Panc1 (cell line): ENCODE measurements around the gene SHOC2. TPM values are rescaled to one million over a fixed set of nuclear protein-coding genes. Genes with fewer than 3 reads are reported as not detected.

ENCODE experiments used
- ATAC-seq: fragments of 200-7000 bp; cut with Tn5 transposase; 2 replicates; pipeline ENCODE4 v1.9.1; 2020; ENCODE audit warnings: mild to moderate bottlenecking, moderate library complexity
- BruUV-seq: library from RNA; stranded (reverse); fragments of 400-500 nt; replicated peaks from 2 replicates; lab custom pipeline; 2021; lab: Mats Ljungman, UMichigan
- CTCF ChIA-PET: fragments of 300-600 bp; sonication (Branson Sonifier 250); formaldehyde crosslinking; loops from one replicate; lab custom pipeline; 2022; ENCODE audit warnings: antibody characterized with exemption; lab: Charles Lee
- POLR2A ChIA-PET: fragments of 300-600 bp; sonication (Branson Sonifier 250); formaldehyde crosslinking; loops from one replicate; lab custom pipeline; 2022; ENCODE audit warnings: antibody characterized with exemption; lab: Charles Lee
- DNase-seq: peaks from one replicate; pipeline ENCODE4 v3.0.0-alpha.2; 2010; ENCODE audit warnings: low read depth, low spot score
- H3K27ac ChIP-seq: 2 replicates; pipeline ENCODE4 v1.5.1; 2011; ENCODE audit warnings: mild to moderate bottlenecking, low read length, inconsistent platforms
- H3K27me3 ChIP-seq: fragments of 200-500 bp; sonication (Bioruptor generic); 2 replicates; pipeline ENCODE4 v1.6.0; 2014; ENCODE audit warnings: low read length, inconsistent platforms; ENCODE audit not compliant: control insufficient read depth, insufficient read depth
- H3K36me3 ChIP-seq: fragments of 200-500 bp; sonication (Bioruptor generic); 2 replicates; pipeline ENCODE4 v1.5.1; 2014; ENCODE audit warnings: inconsistent platforms, mild to moderate bottlenecking, low read length, moderate library complexity; ENCODE audit not compliant: control insufficient read depth, insufficient read depth
- H3K4me1 ChIP-seq: 2 replicates; pipeline ENCODE4 v1.5.1; 2011; ENCODE audit warnings: inconsistent platforms, mild to moderate bottlenecking, low read length, moderate library complexity; ENCODE audit not compliant: control insufficient read depth, insufficient read depth
- H3K4me3 ChIP-seq, 2 experiments: 2 replicates each; pipeline ENCODE4 v1.5.1; 2011 to 2012; ENCODE audit warnings: low read depth in 2 of 2, low read length in 2 of 2, mild to moderate bottlenecking in 2 of 2, inconsistent platforms in 1 of 2, moderate library complexity in 1 of 2
- H3K9me3 ChIP-seq: fragments of 200-500 bp; sonication (Bioruptor generic); 2 replicates; pipeline ENCODE4 v1.5.1; 2014; ENCODE audit warnings: low read depth, mild to moderate bottlenecking, inconsistent platforms, low read length, moderate library complexity; ENCODE audit not compliant: control insufficient read depth, insufficient read depth
- POLR2AphosphoS5 ChIP-seq: IDR thresholded peaks from 2 replicates; pipeline ENCODE4 v1.6.1; 2012; ENCODE audit warnings: mild to moderate bottlenecking, low read depth, low read length, moderate library complexity
- SIN3A ChIP-seq: IDR thresholded peaks from 2 replicates; pipeline ENCODE4 v1.6.1; 2012; ENCODE audit warnings: low read depth, mild to moderate bottlenecking, low read length, moderate library complexity, borderline replicate concordance; ENCODE audit not compliant: insufficient read depth
- TCF7L2 ChIP-seq: IDR thresholded peaks from 2 replicates; pipeline ENCODE4 v1.6.1; 2011; ENCODE audit warnings: mild to moderate bottlenecking, low read depth, low read length, inconsistent platforms
- in situ Hi-C: cut with HindIII; loops from 2 replicates; pipeline ENCODE4 v1.10.0; 2016; ENCODE audit warnings: low sequenced_read_pairs, low pct_unique_long_range_greater_than_20kb
- intact Hi-C: fragments of 100-400 bp; cut with micrococcal nuclease; formaldehyde crosslinking; loops from one replicate; pipeline ENCODE4 v1.10.0; 2022; ENCODE audit not compliant: unreplicated experiment
- total RNA-seq: library from RNA; stranded (reverse); gene quantifications from one replicate; pipeline ENCODE4 v1.2.1, GENCODE V29; 2021; ENCODE audit not compliant: unreplicated experiment
- TF ChIP-seq, protein P1 (sequence below): fragments of 450-650 bp; IDR thresholded peaks from 2 replicates; pipeline ENCODE4 v1.5.1; 2017; ENCODE audit warnings: mild to moderate bottlenecking
- TF ChIP-seq, protein P2 (sequence below), 2 experiments: IDR thresholded peaks; 2 replicates each; pipeline ENCODE4 v1.6.1; 2011 to 2012; ENCODE audit warnings: low read depth in 2 of 2, control low read depth in 1 of 2, low read length in 1 of 2, mild to moderate bottlenecking in 1 of 2, moderate library complexity in 1 of 2; ENCODE audit not compliant: insufficient read depth in 1 of 2

SHOC2 gene
- total RNA-seq, 1 experiment from 2014 or later = 56.6 TPM

DNA sequence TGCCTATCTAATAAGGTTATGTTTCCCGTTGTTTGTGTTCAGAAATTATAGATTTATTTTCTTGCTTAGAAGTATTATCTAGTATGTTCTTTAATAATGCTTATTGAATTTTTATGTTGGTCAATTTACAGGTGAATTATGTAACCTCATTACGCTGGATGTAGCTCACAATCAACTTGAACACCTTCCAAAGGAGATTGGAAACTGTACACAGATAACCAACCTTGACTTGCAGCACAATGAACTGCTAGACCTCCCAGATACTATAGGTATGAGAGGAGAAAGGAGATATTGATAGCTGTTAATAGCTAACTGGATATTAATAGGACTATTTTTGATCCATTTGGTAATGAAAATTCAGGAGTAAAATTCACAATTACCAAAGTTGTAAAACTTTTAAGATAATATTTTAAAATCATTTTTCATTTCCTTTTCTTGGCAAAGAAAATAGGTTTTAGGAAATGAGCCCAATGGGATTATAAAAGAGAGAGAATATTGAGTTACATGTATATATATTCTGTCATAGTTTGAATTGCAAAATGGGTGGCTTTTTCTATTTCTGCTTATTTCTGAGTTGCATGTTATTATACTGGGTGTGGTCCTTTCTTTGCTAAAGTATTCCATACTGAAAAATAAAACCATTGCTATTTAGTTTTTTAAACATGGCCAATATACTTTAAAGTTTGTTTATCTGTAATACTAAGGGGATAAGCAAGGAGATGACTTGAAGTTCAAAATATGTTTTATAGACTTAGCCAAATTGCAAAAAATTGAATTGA is 66.3 kb downstream of the SHOC2 start:
- TF ChIP-seq, protein P1, sequence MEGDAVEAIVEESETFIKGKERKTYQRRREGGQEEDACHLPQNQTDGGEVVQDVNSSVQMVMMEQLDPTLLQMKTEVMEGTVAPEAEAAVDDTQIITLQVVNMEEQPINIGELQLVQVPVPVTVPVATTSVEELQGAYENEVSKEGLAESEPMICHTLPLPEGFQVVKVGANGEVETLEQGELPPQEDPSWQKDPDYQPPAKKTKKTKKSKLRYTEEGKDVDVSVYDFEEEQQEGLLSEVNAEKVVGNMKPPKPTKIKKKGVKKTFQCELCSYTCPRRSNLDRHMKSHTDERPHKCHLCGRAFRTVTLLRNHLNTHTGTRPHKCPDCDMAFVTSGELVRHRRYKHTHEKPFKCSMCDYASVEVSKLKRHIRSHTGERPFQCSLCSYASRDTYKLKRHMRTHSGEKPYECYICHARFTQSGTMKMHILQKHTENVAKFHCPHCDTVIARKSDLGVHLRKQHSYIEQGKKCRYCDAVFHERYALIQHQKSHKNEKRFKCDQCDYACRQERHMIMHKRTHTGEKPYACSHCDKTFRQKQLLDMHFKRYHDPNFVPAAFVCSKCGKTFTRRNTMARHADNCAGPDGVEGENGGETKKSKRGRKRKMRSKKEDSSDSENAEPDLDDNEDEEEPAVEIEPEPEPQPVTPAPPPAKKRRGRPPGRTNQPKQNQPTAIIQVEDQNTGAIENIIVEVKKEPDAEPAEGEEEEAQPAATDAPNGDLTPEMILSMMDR = no peak
- TF ChIP-seq TCF7L2 = no peak
- TF ChIP-seq POLR2AphosphoS5 = no peak
- TF ChIP-seq SIN3A = no peak
- TF ChIP-seq, protein P2, sequence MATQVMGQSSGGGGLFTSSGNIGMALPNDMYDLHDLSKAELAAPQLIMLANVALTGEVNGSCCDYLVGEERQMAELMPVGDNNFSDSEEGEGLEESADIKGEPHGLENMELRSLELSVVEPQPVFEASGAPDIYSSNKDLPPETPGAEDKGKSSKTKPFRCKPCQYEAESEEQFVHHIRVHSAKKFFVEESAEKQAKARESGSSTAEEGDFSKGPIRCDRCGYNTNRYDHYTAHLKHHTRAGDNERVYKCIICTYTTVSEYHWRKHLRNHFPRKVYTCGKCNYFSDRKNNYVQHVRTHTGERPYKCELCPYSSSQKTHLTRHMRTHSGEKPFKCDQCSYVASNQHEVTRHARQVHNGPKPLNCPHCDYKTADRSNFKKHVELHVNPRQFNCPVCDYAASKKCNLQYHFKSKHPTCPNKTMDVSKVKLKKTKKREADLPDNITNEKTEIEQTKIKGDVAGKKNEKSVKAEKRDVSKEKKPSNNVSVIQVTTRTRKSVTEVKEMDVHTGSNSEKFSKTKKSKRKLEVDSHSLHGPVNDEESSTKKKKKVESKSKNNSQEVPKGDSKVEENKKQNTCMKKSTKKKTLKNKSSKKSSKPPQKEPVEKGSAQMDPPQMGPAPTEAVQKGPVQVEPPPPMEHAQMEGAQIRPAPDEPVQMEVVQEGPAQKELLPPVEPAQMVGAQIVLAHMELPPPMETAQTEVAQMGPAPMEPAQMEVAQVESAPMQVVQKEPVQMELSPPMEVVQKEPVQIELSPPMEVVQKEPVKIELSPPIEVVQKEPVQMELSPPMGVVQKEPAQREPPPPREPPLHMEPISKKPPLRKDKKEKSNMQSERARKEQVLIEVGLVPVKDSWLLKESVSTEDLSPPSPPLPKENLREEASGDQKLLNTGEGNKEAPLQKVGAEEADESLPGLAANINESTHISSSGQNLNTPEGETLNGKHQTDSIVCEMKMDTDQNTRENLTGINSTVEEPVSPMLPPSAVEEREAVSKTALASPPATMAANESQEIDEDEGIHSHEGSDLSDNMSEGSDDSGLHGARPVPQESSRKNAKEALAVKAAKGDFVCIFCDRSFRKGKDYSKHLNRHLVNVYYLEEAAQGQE (IDR thresholded peaks at IDR 0.05; ENCODE audit: insufficient read depth in 1 of 2, low read depth in 2 of 2, low read length in 1 of 2) = no peak
- no peaks in the 10 kb centered on the region for H3K9me3 ChIP-seq
- no TSS peak for BruUV-seq
- peaks cover 3% of the 10 kb centered on the region; the same call in 1 of the 2 replicates for H3K36me3 ChIP-seq
- ATAC-seq = no peak
- no peaks in the 10 kb centered on the region for H3K27me3 ChIP-seq
- no peaks in the 10 kb centered on the region for H3K4me1 ChIP-seq
- in situ Hi-C loops = no loop called here
- H3K4me3 ChIP-seq = no peak overlapping the region
- POLR2A ChIA-PET = no interaction called here
- DNase-seq = no peak
- no peak overlapping the region for H3K27ac ChIP-seq
- CTCF ChIA-PET = no interaction called here
- intact Hi-C loops = no loop called here

DNA sequence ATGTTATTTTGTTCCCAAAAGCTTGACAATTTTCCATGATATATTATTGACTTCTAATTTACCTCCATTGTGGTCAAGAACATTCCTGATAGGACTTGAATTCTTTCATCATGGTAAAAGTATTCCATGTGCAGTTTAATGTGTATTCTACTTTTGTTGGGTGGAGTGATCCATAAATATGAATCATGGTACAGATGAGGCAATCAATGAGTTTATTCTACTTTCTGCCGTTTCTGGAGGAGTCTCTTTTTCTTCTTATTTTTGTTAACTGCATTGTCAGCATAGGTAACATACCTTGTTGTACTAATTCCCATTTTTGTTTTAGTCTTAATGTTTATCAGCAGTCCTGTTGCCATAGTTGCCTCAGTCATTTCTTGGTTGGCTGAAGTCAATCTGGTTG is 69.6 kb downstream of the SHOC2 start:
- CTCF ChIA-PET = no interaction called here
- BruUV-seq = no TSS peak
- in situ Hi-C loops (no loop called here), intact Hi-C loops (no loop called here)
- TF ChIP-seq, protein P2 (IDR thresholded peaks at IDR 0.05; ENCODE audit: insufficient read depth in 1 of 2, low read depth in 2 of 2, low read length in 1 of 2) = no peak
- TF ChIP-seq POLR2AphosphoS5 = no peak
- TF ChIP-seq TCF7L2 = no peak
- TF ChIP-seq SIN3A = no peak
- TF ChIP-seq, protein P1 = no peak
- POLR2A ChIA-PET = no interaction called here
- Histone ChIP-seq H3K27me3 (no peaks in the 10 kb centered on the region), H3K36me3 (peaks cover 3% of the 10 kb centered on the region; the same call in 1 of the 2 replicates), H3K27ac (no peak overlapping the region), H3K4me1 (no peaks in the 10 kb centered on the region), H3K4me3 (no peak overlapping the region), H3K9me3 (no peaks in the 10 kb centered on the region)
- DNase-seq (no peak), ATAC-seq (no peak)
